Colonic mucosa (tissue), 4 donors: ENCODE data around the gene P3R3URF. TPM values are rescaled to one million over a fixed set of nuclear protein-coding genes. Genes with fewer than 3 reads are reported as not detected.

Experiments
- DNase-seq: peaks from one replicate; pipeline ENCODE4 v3.0.0-alpha.2; 2020
- H3K27ac ChIP-seq: fragments of 200-600 bp; one replicate; pipeline ENCODE4 v1.8.0; 2021
- H3K27me3 ChIP-seq: fragments of 200-600 bp; one replicate; pipeline ENCODE4 v1.8.0; 2021
- H3K36me3 ChIP-seq: fragments of 200-600 bp; one replicate; pipeline ENCODE4 v1.8.0; 2021
- H3K4me1 ChIP-seq: fragments of 200-600 bp; one replicate; pipeline ENCODE4 v1.8.0; 2021; ENCODE audit warnings: mild to moderate bottlenecking
- H3K4me3 ChIP-seq: fragments of 200-600 bp; one replicate; pipeline ENCODE4 v1.8.0; 2021
- H3K9ac ChIP-seq, 2 donors: one replicate each; pipeline ENCODE4 v1.7.0; 2013; ENCODE audit warnings: control low read depth in 2 of 2, low read depth in 2 of 2, low read length in 2 of 2
- H3K9me3 ChIP-seq: fragments of 200-600 bp; one replicate; pipeline ENCODE4 v1.8.0; 2021
- CTCF ChIP-seq: fragments of 200-600 bp; IDR thresholded peaks from one replicate; pipeline ENCODE4 v1.8.0; 2022; ENCODE audit warnings: antibody characterized with exemption, mild to moderate bottlenecking
- intact Hi-C: fragments of 100-400 bp; cut with DNase I; formaldehyde crosslinking; loops from one replicate; pipeline ENCODE4 v1.14.1; 2022
- total RNA-seq, 2 donors: library from RNA; stranded (reverse); fragmentation: NEBNext Ultra II Directional in 1 of 2; extraction: Animal tissue kit (Norgen Biotek cat#: 25700) in 1 of 2; gene quantifications; one replicate each; pipeline ENCODE4 v1.2.1, GENCODE V29; 2021
- donor health status: healthy.
- donor health status: DM: no; HTN: no; CAD: no.
- donor health status: DM: no; HTN: no; CAD: no.

Gene P3R3URF
- total RNA-seq, 2 donors from 2014 or later, result not detected

- intact Hi-C loops, result no loop called here
- TF ChIP-seq CTCF, result no peak
- no peaks in the 10 kb centered on the region for H3K27me3 ChIP-seq
- peaks cover 5% of the 10 kb centered on the region for H3K36me3 ChIP-seq
- peak; percentile 74 for DNase-seq
- peak overlapping the region; percentile 26 to 80 for H3K9ac ChIP-seq
- no peaks in the 10 kb centered on the region for H3K9me3 ChIP-seq
- no peak overlapping the region for H3K4me3 ChIP-seq
- peak overlapping the region; percentile 85 for H3K27ac ChIP-seq
- peaks cover 19% of the 10 kb centered on the region for H3K4me1 ChIP-seq
Observed at GRCh38 chr1:46188295-46189030, 12.2 kb upstream of the P3R3URF start.

GRCh38 chr1:46187106-46187869, 11.0 kb upstream of the P3R3URF start:
- Histone ChIP-seq H3K36me3 (peaks cover under 1% of the 10 kb centered on the region), H3K4me1 (peaks cover 19% of the 10 kb centered on the region), H3K27ac (peak overlapping the region; percentile 85), H3K4me3 (no peak overlapping the region), H3K27me3 (no peaks in the 10 kb centered on the region), H3K9me3 (no peaks in the 10 kb centered on the region), H3K9ac (peak overlapping the region in 1 of 2 donors; percentile 80)
- TF ChIP-seq CTCF, result no peak
- peak; percentile 86 for DNase-seq
- intact Hi-C loops, result no loop called here

- Histone ChIP-seq H3K4me3 (no peak overlapping the region), H3K9ac (peak overlapping the region in 1 of 2 donors; percentile 38), H3K27me3 (no peaks in the 10 kb centered on the region), H3K27ac (no peak overlapping the region), H3K9me3 (no peaks in the 10 kb centered on the region), H3K4me1 (peaks cover 19% of the 10 kb centered on the region), H3K36me3 (no peaks in the 10 kb centered on the region)
- intact Hi-C loops, result no loop called here
- TF ChIP-seq CTCF, result no peak
- no peak for DNase-seq
Observed at GRCh38 chr1:46186076-46186475, 9.8 kb upstream of the P3R3URF start.

- peak overlapping the region in 1 of 2 donors; percentile 97 for H3K9ac ChIP-seq
- H3K27me3 ChIP-seq, result no peaks in the 10 kb centered on the region
- intact Hi-C loops, result no loop called here
- peak overlapping the region; percentile 22 for H3K27ac ChIP-seq
- no peak overlapping the region for H3K4me3 ChIP-seq
- no peaks in the 10 kb centered on the region for H3K9me3 ChIP-seq
- DNase-seq, result peak; percentile 18
- H3K36me3 ChIP-seq, result no peaks in the 10 kb centered on the region
- no peak for TF ChIP-seq CTCF
- peaks cover 19% of the 10 kb centered on the region for H3K4me1 ChIP-seq
Observed at GRCh38 chr1:46184920-46185658, 8.8 kb upstream of the P3R3URF start.

GRCh38 chr1:46183926-46184557, 7.8 kb upstream of the P3R3URF start:
- peaks cover 19% of the 10 kb centered on the region for H3K4me1 ChIP-seq
- intact Hi-C loops, result no loop called here
- TF ChIP-seq CTCF, result no peak

More at GRCh38 chr1:46183926-46184557, 7.8 kb upstream of the P3R3URF start:
- Histone ChIP-seq H3K9ac (peak overlapping the region; percentile 19 to 97), H3K27me3 (no peaks in the 10 kb centered on the region), H3K9me3 (no peaks in the 10 kb centered on the region), H3K36me3 (no peaks in the 10 kb centered on the region), H3K4me3 (peak overlapping the region; percentile 55), H3K27ac (peak overlapping the region; percentile 95)
- peak; percentile 22 for DNase-seq
